Loucy (cell line): Measurements from ENCODE around the gene GAL3ST3.

Source experiments
- H2AFZ ChIP-seq: fragments of 200-600 bp; sonication (generic); 2 replicates; pipeline ENCODE4 v1.6.0; 2016; ENCODE audit warnings: antibody characterized with exemption, mild to moderate bottlenecking, low read length, moderate library complexity
- H3F3A ChIP-seq: fragments of 200-600 bp; 2 replicates; pipeline ENCODE4 v1.6.0; 2016; ENCODE audit warnings: antibody characterized with exemption, low read depth, mild to moderate bottlenecking
- H3K27me3 ChIP-seq: fragments of 200-600 bp; sonication (generic); 2 replicates; pipeline ENCODE4 v1.6.1; 2014; ENCODE audit warnings: low read length, mild to moderate bottlenecking; ENCODE audit not compliant: insufficient read depth, poor library complexity, severe bottlenecking
- H3K36me3 ChIP-seq: fragments of 200-600 bp; sonication (generic); 2 replicates; pipeline ENCODE4 v1.6.1; 2016; ENCODE audit warnings: low read length; ENCODE audit not compliant: insufficient read depth
- H3K4me1 ChIP-seq: fragments of 200-600 bp; sonication (generic); 2 replicates; pipeline ENCODE4 v1.5.1; 2014; ENCODE audit warnings: low read length, mild to moderate bottlenecking; ENCODE audit not compliant: insufficient read depth, poor library complexity, severe bottlenecking
- H3K4me2 ChIP-seq: fragments of 200-600 bp; sonication (generic); 2 replicates; pipeline ENCODE4 v1.6.0; 2014; ENCODE audit warnings: antibody characterized with exemption, low read length, low read depth, mild to moderate bottlenecking; ENCODE audit not compliant: poor library complexity, severe bottlenecking
- H3K4me3 ChIP-seq: fragments of 200-600 bp; sonication (generic); 2 replicates; pipeline ENCODE4 v1.5.1; 2014; ENCODE audit warnings: low read length, mild to moderate bottlenecking, mixed read lengths; ENCODE audit not compliant: poor library complexity, severe bottlenecking
- H3K79me2 ChIP-seq: fragments of 200-600 bp; sonication (generic); 2 replicates; pipeline ENCODE4 v1.6.1; 2014; ENCODE audit warnings: low read length; ENCODE audit not compliant: insufficient read depth
- H3K9ac ChIP-seq: fragments of 200-600 bp; sonication (generic); 2 replicates; pipeline ENCODE4 v1.6.0; 2014; ENCODE audit warnings: mild to moderate bottlenecking, low read depth, low read length, moderate library complexity; ENCODE audit not compliant: poor library complexity, severe bottlenecking
- H3K9me2 ChIP-seq: fragments of 200-600 bp; sonication (generic); replicated peaks from 2 replicates; pipeline ENCODE4 v1.6.1; 2016; ENCODE audit warnings: low read depth, low read length, mixed read lengths
- H3K9me3 ChIP-seq: fragments of 200-600 bp; sonication (generic); 2 replicates; pipeline ENCODE4 v1.6.1; 2014; ENCODE audit warnings: mild to moderate bottlenecking, antibody characterized with exemption, low read length, low read depth; ENCODE audit not compliant: insufficient read depth
- H4K20me1 ChIP-seq: fragments of 200-600 bp; sonication (generic); 2 replicates; pipeline ENCODE4 v1.6.0; 2014; ENCODE audit warnings: antibody characterized with exemption, low read length, mild to moderate bottlenecking; ENCODE audit not compliant: insufficient read depth, poor library complexity, severe bottlenecking
- EZH2phosphoT487 ChIP-seq: fragments of 200-600 bp; IDR thresholded peaks from 2 replicates; pipeline ENCODE4 v1.6.1; 2018; ENCODE audit warnings: antibody characterized with exemption, mild to moderate bottlenecking, moderate library complexity, borderline replicate concordance
- TF ChIP-seq, protein P1 (sequence below): fragments of 200-600 bp; sonication (generic); conservative IDR thresholded peaks from 2 replicates; pipeline ENCODE4 v1.5.1; 2014; ENCODE audit warnings: mild to moderate bottlenecking, antibody characterized with exemption, low read length

Gene GAL3ST3

DNA sequence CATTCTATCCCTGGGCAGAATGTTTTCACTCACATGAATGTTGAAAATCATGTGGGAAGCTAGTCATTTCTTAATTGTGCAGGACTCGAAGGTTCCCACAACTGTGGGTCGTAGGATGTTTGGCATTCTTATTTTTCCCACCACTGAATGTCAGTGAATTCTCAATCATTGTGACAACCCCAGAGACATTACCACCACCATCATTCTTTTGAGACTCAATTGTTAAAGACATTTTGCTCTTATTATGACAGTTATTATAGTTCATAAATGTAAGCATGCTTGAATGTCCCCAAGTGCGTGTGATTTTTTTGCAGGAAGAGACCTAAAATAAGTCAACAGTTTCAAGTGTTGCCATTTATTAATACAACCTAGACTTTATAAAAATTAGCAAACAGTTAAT is 40.1 kb upstream of the GAL3ST3 start:
- H3K4me2 ChIP-seq = no peak overlapping the region
- no peak for TF ChIP-seq EZH2phosphoT487
- TF ChIP-seq, protein P1, sequence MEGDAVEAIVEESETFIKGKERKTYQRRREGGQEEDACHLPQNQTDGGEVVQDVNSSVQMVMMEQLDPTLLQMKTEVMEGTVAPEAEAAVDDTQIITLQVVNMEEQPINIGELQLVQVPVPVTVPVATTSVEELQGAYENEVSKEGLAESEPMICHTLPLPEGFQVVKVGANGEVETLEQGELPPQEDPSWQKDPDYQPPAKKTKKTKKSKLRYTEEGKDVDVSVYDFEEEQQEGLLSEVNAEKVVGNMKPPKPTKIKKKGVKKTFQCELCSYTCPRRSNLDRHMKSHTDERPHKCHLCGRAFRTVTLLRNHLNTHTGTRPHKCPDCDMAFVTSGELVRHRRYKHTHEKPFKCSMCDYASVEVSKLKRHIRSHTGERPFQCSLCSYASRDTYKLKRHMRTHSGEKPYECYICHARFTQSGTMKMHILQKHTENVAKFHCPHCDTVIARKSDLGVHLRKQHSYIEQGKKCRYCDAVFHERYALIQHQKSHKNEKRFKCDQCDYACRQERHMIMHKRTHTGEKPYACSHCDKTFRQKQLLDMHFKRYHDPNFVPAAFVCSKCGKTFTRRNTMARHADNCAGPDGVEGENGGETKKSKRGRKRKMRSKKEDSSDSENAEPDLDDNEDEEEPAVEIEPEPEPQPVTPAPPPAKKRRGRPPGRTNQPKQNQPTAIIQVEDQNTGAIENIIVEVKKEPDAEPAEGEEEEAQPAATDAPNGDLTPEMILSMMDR = no peak
- H3K9ac ChIP-seq = no peak overlapping the region
- H3K27me3 ChIP-seq = no peaks in the 10 kb centered on the region
- no peaks in the 10 kb centered on the region for H3K36me3 ChIP-seq
- H3K9me3 ChIP-seq = no peaks in the 10 kb centered on the region
- H3K4me1 ChIP-seq = no peaks in the 10 kb centered on the region
- no peaks in the 10 kb centered on the region for H4K20me1 ChIP-seq
- no peaks in the 10 kb centered on the region for H3F3A ChIP-seq
- H3K79me2 ChIP-seq = no peaks in the 10 kb centered on the region; the same call in 1 of the 2 replicates
- H2AFZ ChIP-seq = no peak overlapping the region
- no peaks in the 10 kb centered on the region for H3K9me2 ChIP-seq
- no peak overlapping the region for H3K4me3 ChIP-seq

DNA sequence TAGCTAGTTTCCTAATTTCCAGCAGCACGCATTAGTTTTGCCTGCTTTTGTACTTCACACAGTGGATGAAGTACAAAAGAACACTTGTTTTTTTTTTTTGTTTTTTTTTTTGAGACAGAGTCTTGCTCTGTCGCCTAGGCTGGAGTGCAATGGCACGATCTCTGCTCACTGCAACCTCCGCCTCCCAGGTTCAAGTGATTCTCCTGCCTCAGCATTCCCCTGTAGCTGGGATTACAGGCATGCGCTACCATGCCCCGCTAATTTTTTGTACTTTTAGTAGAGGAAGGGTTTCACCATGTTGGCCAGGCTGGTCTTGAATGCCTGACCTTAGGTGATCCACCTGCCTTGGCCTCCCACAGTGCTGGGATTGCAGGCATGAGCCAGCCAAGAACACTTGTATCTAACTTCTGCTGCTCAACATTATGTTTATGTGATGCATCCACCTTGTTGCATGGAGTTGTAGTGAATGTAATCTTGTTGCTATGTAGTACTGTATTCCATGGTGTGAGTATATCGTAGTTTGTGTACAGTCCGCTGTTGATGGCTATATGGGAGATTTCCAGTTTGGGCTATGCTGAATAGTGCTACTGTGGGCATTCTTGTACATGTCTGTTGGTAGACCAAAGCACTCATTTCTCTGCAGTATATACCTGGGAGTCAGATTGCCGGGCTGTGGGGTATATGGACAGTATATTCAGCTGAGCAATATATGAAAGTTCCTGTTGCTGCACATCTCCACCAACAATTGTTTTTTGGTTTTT is 38.4 kb upstream of the GAL3ST3 start:
- H3K4me2 ChIP-seq = no peak overlapping the region
- H3K9ac ChIP-seq = no peak overlapping the region

DNA sequence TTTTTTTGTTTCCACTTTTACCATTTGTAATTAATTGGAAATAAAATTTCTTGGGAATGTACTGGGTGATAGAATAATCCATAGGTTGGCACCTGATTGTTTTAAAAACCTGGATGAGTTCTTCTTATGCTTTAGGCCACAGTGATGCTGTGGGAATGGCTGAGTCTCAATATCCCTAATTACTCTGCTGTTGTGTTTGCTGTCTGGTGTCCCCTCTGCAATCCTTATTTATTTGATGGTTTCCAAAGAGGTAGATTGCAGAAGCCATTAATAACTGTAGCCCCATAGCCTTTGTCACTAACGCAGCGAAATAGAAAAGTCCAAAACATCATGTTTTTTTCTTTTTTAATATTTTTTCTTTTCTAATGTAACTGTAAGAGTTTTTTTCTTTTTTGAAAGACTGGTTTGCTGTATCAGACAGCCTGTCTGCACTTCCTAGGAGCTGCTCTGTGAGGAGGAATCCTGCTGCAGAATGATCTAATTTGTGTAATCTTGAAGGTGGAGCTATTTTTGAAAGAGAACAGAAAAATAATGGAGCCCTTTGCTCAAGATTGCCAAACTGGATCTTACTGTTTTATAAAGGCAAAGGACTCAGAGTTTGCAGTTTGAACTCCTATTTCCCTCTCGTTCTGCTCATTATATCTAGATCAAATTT is 36.0 kb upstream of the GAL3ST3 start:
- Histone ChIP-seq H3K9me3 (no peaks in the 10 kb centered on the region), H3K79me2 (peaks cover 17% of the 10 kb centered on the region; the same call in 1 of the 2 replicates), H3K4me1 (peaks cover 27% of the 10 kb centered on the region), H2AFZ (no peak overlapping the region), H3K4me2 (no peak overlapping the region), H3K27me3 (no peaks in the 10 kb centered on the region), H4K20me1 (no peaks in the 10 kb centered on the region), H3K4me3 (no peak overlapping the region), H3F3A (no peaks in the 10 kb centered on the region), H3K9me2 (no peaks in the 10 kb centered on the region), H3K9ac (no peak overlapping the region), H3K36me3 (no peaks in the 10 kb centered on the region)
- no peak for TF ChIP-seq EZH2phosphoT487
- TF ChIP-seq, protein P1 = no peak

More for the DNA sequence above, 38.4 kb upstream of the GAL3ST3 start:
- peaks cover 5% of the 10 kb centered on the region; the same call in 1 of the 2 replicates for H3K79me2 ChIP-seq
- no peaks in the 10 kb centered on the region for H3K9me2 ChIP-seq
- no peaks in the 10 kb centered on the region for H3K27me3 ChIP-seq
- TF ChIP-seq EZH2phosphoT487 = no peak
- TF ChIP-seq, protein P1 = no peak
- H3K4me1 ChIP-seq = peaks cover 9% of the 10 kb centered on the region
- H3K36me3 ChIP-seq = no peaks in the 10 kb centered on the region
- H4K20me1 ChIP-seq = no peaks in the 10 kb centered on the region
- no peaks in the 10 kb centered on the region for H3K9me3 ChIP-seq
- H3K4me3 ChIP-seq = no peak overlapping the region
- H2AFZ ChIP-seq = no peak overlapping the region
- no peaks in the 10 kb centered on the region for H3F3A ChIP-seq
